ENCODE data around the gene HNRNPUL1.
"Not testable (repeated sequence)": the region's sequence is repeated elsewhere in the genome, so short reads cannot be mapped to it uniquely, and the experiment has no call there.

HNRNPUL1 gene

DNA sequence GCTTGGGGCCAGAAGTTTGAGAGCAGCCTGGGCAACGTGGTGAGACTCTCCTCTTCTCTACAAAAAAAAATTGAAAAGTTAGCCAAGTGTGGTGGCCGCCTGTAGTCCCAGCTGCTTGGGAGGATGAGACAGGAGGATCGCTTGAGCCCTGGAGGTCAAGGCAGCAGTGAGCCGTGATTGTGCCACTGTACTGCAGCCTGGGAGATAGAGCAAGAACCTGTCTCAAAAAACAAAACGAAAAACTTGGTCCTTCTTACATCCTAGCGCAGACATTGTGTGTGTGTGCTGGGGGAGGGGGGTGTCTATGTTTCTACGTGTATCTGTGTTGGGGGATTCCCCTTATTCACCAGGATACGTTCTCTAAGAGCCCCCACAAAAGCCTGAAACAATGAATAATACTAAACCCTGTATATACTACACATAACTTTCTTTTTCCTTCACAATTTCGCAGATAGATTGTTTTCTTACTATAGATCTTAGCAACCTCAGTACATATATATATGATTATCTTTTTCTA, 37.2 kb upstream of the HNRNPUL1 start:
- Histone ChIP-seq H3K4me3 (ENCODE audit: low read length) (peak overlapping the region; percentile 16; the same call in 1 of the 2 replicates), H3K9ac (ENCODE audit: low read length) (no peak overlapping the region), H4K20me1 (ENCODE audit: insufficient read depth, low read length) (no peaks in the 10 kb centered on the region), H2AFZ (ENCODE audit: low read length) (no peak overlapping the region), H3K27me3 (replicated peaks; ENCODE audit: insufficient read depth, low read length) (peaks cover 69% of the 10 kb centered on the region), H3K79me2 (ENCODE audit: low read length) (no peaks in the 10 kb centered on the region), H3K9me3 (replicated peaks; ENCODE audit: insufficient read depth, low read length) (no peaks in the 10 kb centered on the region), H3K9me2 (replicated peaks; ENCODE audit: insufficient read depth, low read length) (no peaks in the 10 kb centered on the region), H3K27ac (ENCODE audit: low read length) (no peak overlapping the region), H3F3A (ENCODE audit: insufficient read depth, low read length) (no peaks in the 10 kb centered on the region), H3K4me2 (ENCODE audit: low read depth, low read length) (peak overlapping the region; percentile 54; the same call in 1 of the 2 replicates), H3K36me3 (replicated peaks; ENCODE audit: insufficient read depth, low read length) (no peaks in the 10 kb centered on the region), H3K4me1 (ENCODE audit: low read length) (no peaks in the 10 kb centered on the region)
- no peak for TF ChIP-seq EZH2phosphoT487 (IDR thresholded peaks at IDR 0.05; ENCODE audit: low read length)
- TF ChIP-seq, protein P1, sequence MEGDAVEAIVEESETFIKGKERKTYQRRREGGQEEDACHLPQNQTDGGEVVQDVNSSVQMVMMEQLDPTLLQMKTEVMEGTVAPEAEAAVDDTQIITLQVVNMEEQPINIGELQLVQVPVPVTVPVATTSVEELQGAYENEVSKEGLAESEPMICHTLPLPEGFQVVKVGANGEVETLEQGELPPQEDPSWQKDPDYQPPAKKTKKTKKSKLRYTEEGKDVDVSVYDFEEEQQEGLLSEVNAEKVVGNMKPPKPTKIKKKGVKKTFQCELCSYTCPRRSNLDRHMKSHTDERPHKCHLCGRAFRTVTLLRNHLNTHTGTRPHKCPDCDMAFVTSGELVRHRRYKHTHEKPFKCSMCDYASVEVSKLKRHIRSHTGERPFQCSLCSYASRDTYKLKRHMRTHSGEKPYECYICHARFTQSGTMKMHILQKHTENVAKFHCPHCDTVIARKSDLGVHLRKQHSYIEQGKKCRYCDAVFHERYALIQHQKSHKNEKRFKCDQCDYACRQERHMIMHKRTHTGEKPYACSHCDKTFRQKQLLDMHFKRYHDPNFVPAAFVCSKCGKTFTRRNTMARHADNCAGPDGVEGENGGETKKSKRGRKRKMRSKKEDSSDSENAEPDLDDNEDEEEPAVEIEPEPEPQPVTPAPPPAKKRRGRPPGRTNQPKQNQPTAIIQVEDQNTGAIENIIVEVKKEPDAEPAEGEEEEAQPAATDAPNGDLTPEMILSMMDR (IDR thresholded peaks at IDR 0.05; ENCODE audit: low read length), result no peak
- TF ChIP-seq EZH2 (optimal IDR thresholded peaks at IDR 0.05; ENCODE audit: low read depth, low read length), result no peak
- DNase-seq, result no peak

DNA sequence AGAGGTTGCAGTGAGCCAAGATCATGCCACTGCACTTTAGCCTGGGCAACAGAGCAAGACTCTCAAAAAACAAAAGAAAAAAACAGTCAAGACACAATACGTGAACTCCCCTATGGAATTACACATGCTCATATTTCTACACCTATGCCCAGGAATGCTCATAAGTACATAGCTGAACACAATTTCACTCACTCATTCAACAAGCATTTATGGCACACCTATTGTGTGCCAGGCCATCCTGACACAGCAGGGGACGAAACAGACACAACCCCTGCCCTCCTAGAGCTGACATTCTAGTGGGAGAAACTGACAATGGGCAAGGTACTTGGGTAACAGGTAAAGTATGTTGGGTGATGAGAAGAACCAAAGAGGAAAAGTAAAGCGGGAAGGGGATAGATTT, 35.7 kb upstream of the HNRNPUL1 start:
- Histone ChIP-seq H3F3A (ENCODE audit: insufficient read depth, low read length) (no peaks in the 10 kb centered on the region), H3K36me3 (replicated peaks; ENCODE audit: insufficient read depth, low read length) (no peaks in the 10 kb centered on the region), H2AFZ (ENCODE audit: low read length) (no peak overlapping the region), H3K79me2 (ENCODE audit: low read length) (no peaks in the 10 kb centered on the region), H3K4me3 (ENCODE audit: low read length) (no peak overlapping the region), H4K20me1 (ENCODE audit: insufficient read depth, low read length) (no peaks in the 10 kb centered on the region), H3K9ac (ENCODE audit: low read length) (no peak overlapping the region), H3K4me1 (ENCODE audit: low read length) (no peaks in the 10 kb centered on the region), H3K27me3 (replicated peaks; ENCODE audit: insufficient read depth, low read length) (peaks cover 57% of the 10 kb centered on the region), H3K27ac (ENCODE audit: low read length) (no peak overlapping the region), H3K9me3 (replicated peaks; ENCODE audit: insufficient read depth, low read length) (no peaks in the 10 kb centered on the region), H3K9me2 (replicated peaks; ENCODE audit: insufficient read depth, low read length) (no peaks in the 10 kb centered on the region), H3K4me2 (ENCODE audit: low read depth, low read length) (no peak overlapping the region)
- TF ChIP-seq EZH2 (optimal IDR thresholded peaks at IDR 0.05; ENCODE audit: low read depth, low read length) (no peak), EZH2phosphoT487 (IDR thresholded peaks at IDR 0.05; ENCODE audit: low read length) (no peak)
- TF ChIP-seq, protein P1 (IDR thresholded peaks at IDR 0.05; ENCODE audit: low read length), result no peak
- DNase-seq, result no peak

DNA sequence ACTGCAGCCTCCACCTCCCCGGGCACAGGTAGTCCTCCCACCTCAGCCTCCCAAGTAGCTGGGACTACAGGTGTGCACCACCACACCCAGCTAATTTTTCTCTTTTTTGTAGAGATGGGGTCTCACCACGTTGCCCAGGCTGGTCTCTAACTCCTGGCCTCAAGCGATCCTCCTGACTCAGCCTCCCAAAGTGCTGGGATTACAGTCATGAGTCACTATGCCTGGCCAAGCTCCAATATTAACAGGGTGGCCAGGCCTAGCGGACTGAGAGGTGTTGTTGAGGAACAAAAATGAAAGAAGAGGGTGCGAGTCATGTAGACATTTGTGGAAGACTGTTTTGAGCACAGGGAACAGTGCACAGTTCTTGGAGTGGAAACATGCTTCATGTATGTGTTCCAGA, 34.8 kb upstream of the HNRNPUL1 start:
- H3K27me3 ChIP-seq (replicated peaks; ENCODE audit: insufficient read depth, low read length), result peaks cover 56% of the 10 kb centered on the region
- H2AFZ ChIP-seq (ENCODE audit: low read length); H3K4me2 ChIP-seq (ENCODE audit: low read depth, low read length); H3K4me1 ChIP-seq (ENCODE audit: low read length); H3K4me3 ChIP-seq (ENCODE audit: low read length); H3F3A ChIP-seq (ENCODE audit: insufficient read depth, low read length); DNase-seq; H3K9ac ChIP-seq (ENCODE audit: low read length); H3K36me3 ChIP-seq (replicated peaks; ENCODE audit: insufficient read depth, low read length); H3K27ac ChIP-seq (ENCODE audit: low read length); H3K79me2 ChIP-seq (ENCODE audit: low read length); H3K9me2 ChIP-seq (replicated peaks; ENCODE audit: insufficient read depth, low read length); H4K20me1 ChIP-seq (ENCODE audit: insufficient read depth, low read length); H3K9me3 ChIP-seq (replicated peaks; ENCODE audit: insufficient read depth, low read length): not testable (repeated sequence)

DNA sequence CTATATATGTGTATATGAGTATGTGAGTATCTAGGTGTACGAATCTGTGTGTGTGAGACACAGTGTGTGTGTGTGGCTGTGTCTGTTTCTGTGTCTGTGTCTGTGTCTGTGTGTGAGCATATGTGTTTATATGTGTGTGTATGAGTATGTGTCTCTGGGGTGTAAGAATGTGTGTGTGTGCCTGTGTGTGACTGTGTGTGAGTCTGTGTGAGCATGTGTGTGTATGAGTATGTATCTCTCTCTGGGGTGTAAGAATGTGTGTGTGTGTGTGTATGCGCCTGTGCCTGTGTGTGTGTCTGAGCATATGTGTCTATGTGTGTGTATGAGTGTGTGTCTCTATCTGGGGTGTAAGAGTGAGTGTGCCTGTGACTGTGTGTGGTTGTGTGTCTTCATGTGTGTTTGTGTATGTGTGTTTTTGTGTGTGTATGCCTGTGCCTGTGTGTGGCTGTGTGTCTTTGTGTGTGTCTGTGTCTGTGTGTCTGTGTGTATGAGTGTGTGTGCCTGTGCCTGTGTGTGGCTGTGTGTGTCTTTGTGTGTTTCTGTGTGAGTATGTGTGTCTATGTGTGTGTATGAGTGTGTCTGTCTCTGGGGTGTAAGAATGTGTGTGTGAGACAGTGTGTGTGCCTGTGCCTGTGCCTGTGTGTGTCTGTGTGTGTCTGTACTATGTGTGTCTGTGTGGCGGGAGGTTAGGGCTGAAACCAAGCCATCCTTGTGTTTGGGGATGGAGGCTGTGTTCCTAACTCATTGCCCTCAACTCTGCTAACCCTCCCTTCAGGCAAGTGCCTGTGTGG, 33.9 kb upstream of the HNRNPUL1 start:
- no peak overlapping the region for H3K4me3 ChIP-seq (ENCODE audit: low read length)
- H3K4me2 ChIP-seq (ENCODE audit: low read depth, low read length), result no peak overlapping the region
- H3K27ac ChIP-seq (ENCODE audit: low read length), result no peak overlapping the region
- no peak overlapping the region for H2AFZ ChIP-seq (ENCODE audit: low read length)
- TF ChIP-seq EZH2 (optimal IDR thresholded peaks at IDR 0.05; ENCODE audit: low read depth, low read length), result no peak
- TF ChIP-seq, protein P1 (IDR thresholded peaks at IDR 0.05; ENCODE audit: low read length), result no peak
- no peak for TF ChIP-seq EZH2phosphoT487 (IDR thresholded peaks at IDR 0.05; ENCODE audit: low read length)
- no peaks in the 10 kb centered on the region for H3K4me1 ChIP-seq (ENCODE audit: low read length)
- H3K9me2 ChIP-seq (replicated peaks; ENCODE audit: insufficient read depth, low read length), result no peaks in the 10 kb centered on the region
- no peak overlapping the region for H3K9ac ChIP-seq (ENCODE audit: low read length)
- H3K36me3 ChIP-seq (replicated peaks; ENCODE audit: insufficient read depth, low read length), result no peaks in the 10 kb centered on the region
- H4K20me1 ChIP-seq (ENCODE audit: insufficient read depth, low read length), result no peaks in the 10 kb centered on the region
- no peaks in the 10 kb centered on the region for H3F3A ChIP-seq (ENCODE audit: insufficient read depth, low read length)
- no peaks in the 10 kb centered on the region for H3K79me2 ChIP-seq (ENCODE audit: low read length)
- peaks cover 55% of the 10 kb centered on the region for H3K27me3 ChIP-seq (replicated peaks; ENCODE audit: insufficient read depth, low read length)
- no peaks in the 10 kb centered on the region for H3K9me3 ChIP-seq (replicated peaks; ENCODE audit: insufficient read depth, low read length)
- no peak for DNase-seq

All from MM.1S (cell line).